Body of pancreas (tissue), 4 donors: Measurements from ENCODE around the gene LRRFIP1. TPM values are rescaled to one million over a fixed set of nuclear protein-coding genes. Genes with fewer than 3 reads are reported as not detected.

Experiments used
- ATAC-seq: fragments of 150-250 bp; one replicate; pipeline ENCODE4 v1.9.1; 2016
- DNase-seq, 4 donors: peaks; one replicate each; pipeline ENCODE4 v3.0.0-alpha.2; 2019
- H3K27ac ChIP-seq, 4 donors: fragments of 200-600 bp; sonication (generic); 1 replicate in 3 of 4; 2 replicates in 1 of 4; pipeline versions ENCODE4 v1.5.1 to v1.6.1; 2016 to 2019; ENCODE audit warnings: mild to moderate bottlenecking in 1 of 4, mixed read lengths in 1 of 4, moderate library complexity in 1 of 4
- H3K27me3 ChIP-seq, 2 donors: fragments of 200-600 bp; sonication (generic); one replicate each; pipeline ENCODE4 v1.6.0; 2016; ENCODE audit warnings: mild to moderate bottlenecking in 1 of 2
- H3K36me3 ChIP-seq, 2 donors: fragments of 200-600 bp; sonication (generic); replicated peaks in 1 of 2; 2 replicates each; pipeline ENCODE4 v1.5.1; 2016; ENCODE audit warnings: low read depth in 2 of 2; ENCODE audit not compliant: insufficient read depth in 1 of 2
- H3K4me1 ChIP-seq: fragments of 200-600 bp; sonication (generic); one replicate; pipeline ENCODE4 v1.6.0; 2016
- H3K4me3 ChIP-seq, 2 donors: fragments of 200-600 bp; sonication (generic); 1 replicate in 1 of 2; 2 replicates in 1 of 2; pipeline ENCODE4 v1.5.1; 2016 to 2019
- H3K9me3 ChIP-seq, 3 donors: fragments of 200-600 bp; sonication (generic); 1 replicate in 2 of 3; 2 replicates in 1 of 3; pipeline ENCODE4 v1.5.1; 2016
- POLR2A ChIP-seq, 3 donors: fragments of 450-650 bp; IDR thresholded peaks; one replicate each; pipeline ENCODE4 v1.6.1; 2016; ENCODE audit warnings: antibody characterized with exemption in 3 of 3, mild to moderate bottlenecking in 2 of 3
- WGBS, 2 donors: methylation state at CpG; one replicate each; pipeline ENCODE4 v1.1.5; 2017; 5-methylcytosine and 5-hydroxymethylcytosine counted together
- intact Hi-C: fragments of 100-400 bp; cut with DNase I; formaldehyde crosslinking; loops from one replicate; pipeline ENCODE4 v1.15.1; 2023
- total RNA-seq, 2 donors: library from RNA; depleted of rRNA; stranded (reverse); fragments of >200 nt; gene quantifications; one replicate each; pipeline ENCODE4 v1.1.0, GENCODE V29; 2016
- TF ChIP-seq, protein P1 (sequence below), 7 experiments: fragments of 450-650 bp in 4 of 7; fragments of 200-600 bp in 3 of 7; sonication (generic) in 3 of 7; IDR thresholded peaks; one replicate each; pipeline ENCODE4 v1.5.1; 2016 to 2019; ENCODE audit warnings: antibody characterized with exemption in 7 of 7

LRRFIP1 gene
- total RNA-seq, 2 donors from 2014 or later: 49.8 to 57.1 TPM

GRCh38 chr2:237736783-237737182 lies 109.4 kb downstream of the LRRFIP1 start:
- ATAC-seq (no peak), DNase-seq (no peak)
- Histone ChIP-seq H3K27ac (no peak overlapping the region), H3K9me3 (no peaks in the 10 kb centered on the region), H3K4me3 (no peak overlapping the region), H3K36me3 (no peaks in the 10 kb centered on the region), H3K4me1 (peaks cover 32% of the 10 kb centered on the region), H3K27me3 (no peaks in the 10 kb centered on the region)
- 91 to 98% methylated on average over 4 to 13 of the region's 13 CpGs for WGBS, 2 donors
- TF ChIP-seq, protein P1, sequence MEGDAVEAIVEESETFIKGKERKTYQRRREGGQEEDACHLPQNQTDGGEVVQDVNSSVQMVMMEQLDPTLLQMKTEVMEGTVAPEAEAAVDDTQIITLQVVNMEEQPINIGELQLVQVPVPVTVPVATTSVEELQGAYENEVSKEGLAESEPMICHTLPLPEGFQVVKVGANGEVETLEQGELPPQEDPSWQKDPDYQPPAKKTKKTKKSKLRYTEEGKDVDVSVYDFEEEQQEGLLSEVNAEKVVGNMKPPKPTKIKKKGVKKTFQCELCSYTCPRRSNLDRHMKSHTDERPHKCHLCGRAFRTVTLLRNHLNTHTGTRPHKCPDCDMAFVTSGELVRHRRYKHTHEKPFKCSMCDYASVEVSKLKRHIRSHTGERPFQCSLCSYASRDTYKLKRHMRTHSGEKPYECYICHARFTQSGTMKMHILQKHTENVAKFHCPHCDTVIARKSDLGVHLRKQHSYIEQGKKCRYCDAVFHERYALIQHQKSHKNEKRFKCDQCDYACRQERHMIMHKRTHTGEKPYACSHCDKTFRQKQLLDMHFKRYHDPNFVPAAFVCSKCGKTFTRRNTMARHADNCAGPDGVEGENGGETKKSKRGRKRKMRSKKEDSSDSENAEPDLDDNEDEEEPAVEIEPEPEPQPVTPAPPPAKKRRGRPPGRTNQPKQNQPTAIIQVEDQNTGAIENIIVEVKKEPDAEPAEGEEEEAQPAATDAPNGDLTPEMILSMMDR (IDR thresholded peaks at IDR 0.05): no peak
- no peak for TF ChIP-seq POLR2A (IDR thresholded peaks at IDR 0.05)
- intact Hi-C loops: no loop called here

GRCh38 chr2:237737196-237737865 lies 109.9 kb downstream of the LRRFIP1 start:
- intact Hi-C loops: no loop called here
- Histone ChIP-seq H3K9me3 (no peaks in the 10 kb centered on the region), H3K4me1 (peaks cover 33% of the 10 kb centered on the region), H3K36me3 (no peaks in the 10 kb centered on the region), H3K27ac (no peak overlapping the region), H3K4me3 (no peak overlapping the region), H3K27me3 (no peaks in the 10 kb centered on the region)
- ATAC-seq: no peak
- 81 to 83% methylated on average over 9 of the region's 9 CpGs for WGBS, 2 donors
- TF ChIP-seq, protein P1 (IDR thresholded peaks at IDR 0.05): no peak
- TF ChIP-seq POLR2A (IDR thresholded peaks at IDR 0.05): no peak
- DNase-seq: no peak

- no peaks in the 10 kb centered on the region for H3K27me3 ChIP-seq
- ATAC-seq (no peak), DNase-seq (no peak)
- peaks cover 24% of the 10 kb centered on the region for H3K4me1 ChIP-seq
- no peak overlapping the region for H3K27ac ChIP-seq
- WGBS, 2 donors: 84 to 87% methylated on average over 9 to 10 of the region's 10 CpGs
- H3K9me3 ChIP-seq: no peaks in the 10 kb centered on the region
- intact Hi-C loops: no loop called here
- H3K4me3 ChIP-seq: no peak overlapping the region
- no peaks in the 10 kb centered on the region for H3K36me3 ChIP-seq
- TF ChIP-seq, protein P1 (IDR thresholded peaks at IDR 0.05): no peak
- TF ChIP-seq POLR2A (IDR thresholded peaks at IDR 0.05): no peak
Measured at GRCh38 chr2:237738255-237738654, 110.9 kb downstream of the LRRFIP1 start.

DNA sequence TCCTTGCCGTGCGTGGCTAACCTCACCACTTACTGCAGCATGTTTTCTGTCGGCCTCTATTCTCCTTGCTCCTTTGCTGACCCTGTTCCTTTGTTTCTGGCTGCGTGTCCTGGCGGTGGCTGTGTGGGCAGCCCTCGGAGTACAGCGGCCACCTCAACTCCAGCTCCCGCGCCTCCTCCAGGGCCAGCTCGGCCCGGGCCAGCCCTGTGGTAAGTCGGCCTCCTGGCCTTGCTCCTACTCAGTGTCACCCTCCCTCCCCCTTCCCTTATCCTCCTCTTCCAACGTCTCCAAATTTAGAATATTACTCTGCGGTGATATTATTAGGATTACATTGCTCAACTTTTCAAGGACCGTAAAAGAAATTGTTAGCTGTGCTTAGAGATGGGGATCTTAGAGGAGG lies 111.7 kb downstream of the LRRFIP1 start:
- intact Hi-C loops: no loop called here
- WGBS, 2 donors: 89 to 90% methylated on average over 15 of the region's 15 CpGs
- H3K4me1 ChIP-seq: peaks cover 23% of the 10 kb centered on the region
- H3K9me3 ChIP-seq: no peaks in the 10 kb centered on the region
- no peak overlapping the region for H3K27ac ChIP-seq
- H3K36me3 ChIP-seq: no peaks in the 10 kb centered on the region
- H3K4me3 ChIP-seq: no peak overlapping the region
- H3K27me3 ChIP-seq: no peaks in the 10 kb centered on the region
- ATAC-seq (no peak), DNase-seq (no peak)
- TF ChIP-seq POLR2A (IDR thresholded peaks at IDR 0.05): no peak
- TF ChIP-seq, protein P1 (IDR thresholded peaks at IDR 0.05): no peak

GRCh38 chr2:237742191-237742590 lies 114.8 kb downstream of the LRRFIP1 start:
- H3K4me1 ChIP-seq: peaks cover 22% of the 10 kb centered on the region
- intact Hi-C loops: loop anchor here (10.0 kb wide), 1 partner anchor 157 kb away; no protein-coding TSS in a partner anchor
- ATAC-seq: no peak
- WGBS, 2 donors: 73 to 74% methylated on average over 12 of the region's 12 CpGs
- no peaks in the 10 kb centered on the region for H3K36me3 ChIP-seq
- TF ChIP-seq, protein P1 (IDR thresholded peaks at IDR 0.05): no peak
- no peak for TF ChIP-seq POLR2A (IDR thresholded peaks at IDR 0.05)
- no peak for DNase-seq
- H3K27me3 ChIP-seq: no peaks in the 10 kb centered on the region
- H3K9me3 ChIP-seq: no peaks in the 10 kb centered on the region
- no peak overlapping the region for H3K27ac ChIP-seq
- no peak overlapping the region for H3K4me3 ChIP-seq
